ENCODE data around the gene NLRP14. TPM values are rescaled to one million over a fixed set of nuclear protein-coding genes. Genes with fewer than 3 reads are reported as not detected.

NLRP14 gene
- total and polyA plus RNA-seq, 4 experiments from 2014 or later, result not detected

DNA sequence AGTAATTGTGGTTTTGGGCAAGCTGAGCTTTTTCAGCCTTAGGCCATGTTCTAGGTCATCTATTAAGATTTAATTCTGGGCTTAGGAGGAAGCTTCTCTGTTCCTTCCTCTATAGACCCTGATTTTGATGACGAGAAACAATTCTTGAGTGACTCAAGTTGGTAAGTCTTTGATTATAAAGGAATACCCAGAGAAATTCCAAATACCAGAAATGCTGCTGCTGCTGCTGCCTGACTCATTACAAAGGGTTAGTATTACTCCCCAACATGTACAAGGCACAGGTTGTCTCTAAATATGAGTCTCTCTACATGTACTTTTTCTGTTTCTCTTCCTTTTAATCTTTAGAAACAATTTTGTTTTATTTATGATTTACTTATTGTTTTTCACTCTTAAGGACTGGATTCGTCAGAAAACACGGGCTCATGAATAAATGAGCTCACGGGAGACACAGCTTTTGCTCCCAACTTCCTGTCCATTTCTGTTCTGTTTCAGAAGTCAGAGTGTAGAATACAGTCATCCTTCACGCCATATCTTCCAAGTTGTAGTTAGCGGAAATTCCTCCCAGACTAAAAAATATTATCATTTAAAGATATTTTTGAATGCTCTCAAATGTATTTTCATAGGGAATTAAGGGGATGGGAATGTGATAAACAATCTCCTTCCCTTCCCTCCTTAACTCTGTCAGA is 36.7 kb downstream of the NLRP14 start:
- DNase-seq, result no peak
- no peaks in the 10 kb centered on the region for H3K36me3 ChIP-seq (ENCODE audit: insufficient read depth, low read length)
- ChIA-PET POLR2A (ENCODE audit: partially characterized antibody) (no interaction called here), CTCF (ENCODE audit: partially characterized antibody) (interaction anchor here (1.0 to 1.5 kb wide), 2 partner anchors 390 to 638 kb away, joined by 3 read pairs; no protein-coding TSS in a partner anchor)
- no peak overlapping the region for H3K4me3 ChIP-seq (ENCODE audit: low read length in 2 of 2)
- H3K36me3 Mint-ChIP-seq, result no peaks in the 10 kb centered on the region
- no peaks in the 10 kb centered on the region for H3K27me3 ChIP-seq (ENCODE audit: insufficient read depth, low read length)
- H3K4me1 Mint-ChIP-seq, result no peaks in the 10 kb centered on the region
- intact Hi-C loops (cut with micrococcal nuclease), result no loop called here
- H3K27ac Mint-ChIP-seq, result no peak overlapping the region
- no peak overlapping the region for H3K4me3 Mint-ChIP-seq
- H3K9me3 Mint-ChIP-seq, result no peaks in the 10 kb centered on the region
- H3K4me1 ChIP-seq (ENCODE audit: insufficient read depth, low read length), result no peaks in the 10 kb centered on the region
- H3K27me3 Mint-ChIP-seq, result peaks cover 3 to 5% of the 10 kb centered on the region in 2 donors
- no peak overlapping the region for H3K27ac ChIP-seq (ENCODE audit: low read depth, low read length)
- H3K9me3 ChIP-seq (ENCODE audit: control insufficient read depth in 1 of 2, low read length in 2 of 2), result no peaks in the 10 kb centered on the region

GRCh38 chr11:7057641-7058040 is 37.4 kb downstream of the NLRP14 start:
- H3K4me1 ChIP-seq (ENCODE audit: insufficient read depth, low read length), result no peaks in the 10 kb centered on the region
- H3K9me3 ChIP-seq (ENCODE audit: control insufficient read depth in 1 of 2, low read length in 2 of 2), result no peaks in the 10 kb centered on the region
- H3K36me3 Mint-ChIP-seq, result no peaks in the 10 kb centered on the region
- DNase-seq, result no peak
- CTCF ChIA-PET (ENCODE audit: partially characterized antibody), result interaction anchor here (1.0 to 1.5 kb wide), 2 partner anchors 390 to 638 kb away, joined by 3 read pairs; no protein-coding TSS in a partner anchor
- H3K27ac ChIP-seq (ENCODE audit: low read depth, low read length), result no peak overlapping the region
- no peaks in the 10 kb centered on the region for H3K36me3 ChIP-seq (ENCODE audit: insufficient read depth, low read length)
- H3K27me3 ChIP-seq (ENCODE audit: insufficient read depth, low read length), result no peaks in the 10 kb centered on the region
- intact Hi-C loops (cut with micrococcal nuclease), result no loop called here
- H3K4me3 Mint-ChIP-seq, result no peak overlapping the region
- no peak overlapping the region for H3K27ac Mint-ChIP-seq
- POLR2A ChIA-PET (ENCODE audit: partially characterized antibody), result no interaction called here
- H3K9me3 Mint-ChIP-seq, result no peaks in the 10 kb centered on the region
- H3K4me1 Mint-ChIP-seq, result no peaks in the 10 kb centered on the region
- peaks cover 3 to 5% of the 10 kb centered on the region in 2 donors for H3K27me3 Mint-ChIP-seq
- H3K4me3 ChIP-seq (ENCODE audit: low read length in 2 of 2), result no peak overlapping the region

DNA sequence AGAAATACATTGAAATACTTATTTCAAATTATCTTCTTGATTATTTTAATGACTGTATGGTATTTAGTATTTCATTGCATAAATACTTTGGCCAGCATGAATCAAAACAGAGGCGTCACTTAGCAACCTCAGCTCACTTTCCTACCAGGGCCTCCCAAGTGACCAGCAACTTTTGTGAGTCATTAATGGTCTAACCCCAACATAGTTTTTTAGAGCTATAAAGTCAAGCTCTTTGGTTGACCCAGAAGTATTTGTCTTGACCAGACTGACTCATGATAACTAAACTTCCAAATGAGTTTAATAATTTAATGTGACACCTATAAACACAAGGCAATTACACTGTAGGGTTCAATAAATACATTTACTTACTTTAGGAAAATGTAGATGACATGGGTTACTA is 40.6 kb downstream of the NLRP14 start:
- no peaks in the 10 kb centered on the region for H3K4me1 Mint-ChIP-seq
- intact Hi-C loops (cut with micrococcal nuclease), result no loop called here
- no peaks in the 10 kb centered on the region for H3K36me3 Mint-ChIP-seq
- Histone ChIP-seq H3K4me1 (ENCODE audit: insufficient read depth, low read length) (no peaks in the 10 kb centered on the region), H3K27me3 (ENCODE audit: insufficient read depth, low read length) (no peaks in the 10 kb centered on the region), H3K4me3 (ENCODE audit: low read length in 2 of 2) (no peak overlapping the region), H3K9me3 (ENCODE audit: control insufficient read depth in 1 of 2, low read length in 2 of 2) (no peaks in the 10 kb centered on the region), H3K27ac (ENCODE audit: low read depth, low read length) (no peak overlapping the region), H3K36me3 (ENCODE audit: insufficient read depth, low read length) (no peaks in the 10 kb centered on the region)
- H3K9me3 Mint-ChIP-seq, result no peaks in the 10 kb centered on the region
- H3K27me3 Mint-ChIP-seq, result peaks cover 1 to 3% of the 10 kb centered on the region in 2 donors
- H3K4me3 Mint-ChIP-seq, result no peak overlapping the region
- ChIA-PET POLR2A (ENCODE audit: partially characterized antibody) (no interaction called here), CTCF (ENCODE audit: partially characterized antibody) (interaction anchor here (1.1 kb wide), 1 partner anchor 249 kb away, joined by 3 read pairs; no protein-coding TSS in a partner anchor)
- DNase-seq, result no peak
- no peak overlapping the region for H3K27ac Mint-ChIP-seq

- Mint-ChIP-seq H3K36me3 (no peaks in the 10 kb centered on the region), H3K27ac (no peak overlapping the region), H3K9me3 (peaks cover 0 to 10% (median 0%) of the 10 kb centered on the region in 8 donors), H3K4me1 (no peaks in the 10 kb centered on the region), H3K4me3 (no peak overlapping the region), H3K27me3 (peaks cover 1 to 3% of the 10 kb centered on the region in 2 donors)
- ChIA-PET CTCF (ENCODE audit: partially characterized antibody) (no interaction called here), POLR2A (ENCODE audit: partially characterized antibody) (no interaction called here)
- DNase-seq, result no peak
- Histone ChIP-seq H3K27me3 (ENCODE audit: insufficient read depth, low read length) (no peaks in the 10 kb centered on the region), H3K9me3 (ENCODE audit: control insufficient read depth in 1 of 2, low read length in 2 of 2) (no peaks in the 10 kb centered on the region), H3K36me3 (ENCODE audit: insufficient read depth, low read length) (no peaks in the 10 kb centered on the region), H3K4me3 (ENCODE audit: low read length in 2 of 2) (no peak overlapping the region), H3K27ac (ENCODE audit: low read depth, low read length) (no peak overlapping the region), H3K4me1 (ENCODE audit: insufficient read depth, low read length) (no peaks in the 10 kb centered on the region)
- intact Hi-C loops (cut with micrococcal nuclease), result no loop called here
These were observed 42.3 kb downstream of the NLRP14 start for GRCh38 chr11:7062534-7062933.

- H3K9me3 Mint-ChIP-seq, result peaks cover 0 to 5% (median 0%) of the 10 kb centered on the region in 8 donors
- no peaks in the 10 kb centered on the region for H3K27me3 ChIP-seq (ENCODE audit: insufficient read depth, low read length)
- POLR2A ChIA-PET (ENCODE audit: partially characterized antibody), result no interaction called here
- no peak overlapping the region for H3K27ac ChIP-seq (ENCODE audit: low read depth, low read length)
- peaks cover 5% of the 10 kb centered on the region in 2 donors for H3K27me3 Mint-ChIP-seq
- H3K4me3 Mint-ChIP-seq, result no peak overlapping the region
- H3K9me3 ChIP-seq (ENCODE audit: control insufficient read depth in 1 of 2, low read length in 2 of 2), result no peaks in the 10 kb centered on the region
- intact Hi-C loops (cut with micrococcal nuclease), result no loop called here
- H3K36me3 ChIP-seq (ENCODE audit: insufficient read depth, low read length), result no peaks in the 10 kb centered on the region
- H3K36me3 Mint-ChIP-seq, result no peaks in the 10 kb centered on the region
- H3K4me3 ChIP-seq (ENCODE audit: low read length in 2 of 2), result no peak overlapping the region
- DNase-seq, result no peak
- CTCF ChIA-PET (ENCODE audit: partially characterized antibody), result no interaction called here
- H3K27ac Mint-ChIP-seq, result no peak overlapping the region
- no peaks in the 10 kb centered on the region for H3K4me1 Mint-ChIP-seq
- no peaks in the 10 kb centered on the region for H3K4me1 ChIP-seq (ENCODE audit: insufficient read depth, low read length)
These were observed 52.2 kb downstream of the NLRP14 start for GRCh38 chr11:7072401-7073028.

DNA sequence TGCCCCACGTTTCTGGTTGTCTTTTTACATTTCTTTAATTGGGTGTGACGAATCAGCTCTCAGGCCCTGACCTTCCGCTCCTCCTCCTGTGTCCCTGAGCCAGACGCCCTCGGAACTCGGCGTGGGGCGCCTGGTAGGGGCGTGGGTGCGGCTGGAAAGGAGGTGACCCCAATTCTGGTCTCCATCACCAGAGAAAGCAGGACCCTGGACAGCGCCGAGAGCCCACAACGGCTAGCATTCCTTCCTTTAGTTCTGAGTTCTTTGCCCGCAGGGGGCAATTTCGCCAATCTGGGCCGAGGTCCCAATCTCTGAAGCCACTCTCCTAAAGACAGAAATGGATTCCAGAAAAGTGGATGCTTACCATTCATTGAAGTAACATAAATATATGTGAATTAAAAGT is 56.8 kb downstream of the NLRP14 start:
- H3K9me3 Mint-ChIP-seq, result peaks cover 0 to 18% (median 10%) of the 10 kb centered on the region in 8 donors
- H3K4me1 Mint-ChIP-seq, result no peaks in the 10 kb centered on the region
- intact Hi-C loops (cut with micrococcal nuclease), result no loop called here
- Histone ChIP-seq H3K27ac (ENCODE audit: low read depth, low read length) (no peak overlapping the region), H3K27me3 (ENCODE audit: insufficient read depth, low read length) (no peaks in the 10 kb centered on the region), H3K4me3 (ENCODE audit: low read length in 2 of 2) (no peak overlapping the region), H3K36me3 (ENCODE audit: insufficient read depth, low read length) (no peaks in the 10 kb centered on the region), H3K9me3 (ENCODE audit: control insufficient read depth in 1 of 2, low read length in 2 of 2) (no peaks in the 10 kb centered on the region), H3K4me1 (ENCODE audit: insufficient read depth, low read length) (no peaks in the 10 kb centered on the region)
- DNase-seq, result no peak
- ChIA-PET POLR2A (ENCODE audit: partially characterized antibody) (no interaction called here), CTCF (ENCODE audit: partially characterized antibody) (interaction anchor here (0.6 kb wide), 1 partner anchor 997 kb away, joined by 3 read pairs; no protein-coding TSS in a partner anchor)
- peaks cover 2 to 4% of the 10 kb centered on the region in 2 donors for H3K27me3 Mint-ChIP-seq
- H3K36me3 Mint-ChIP-seq, result no peaks in the 10 kb centered on the region
- H3K27ac Mint-ChIP-seq, result no peak overlapping the region
- H3K4me3 Mint-ChIP-seq, result no peak overlapping the region

DNA sequence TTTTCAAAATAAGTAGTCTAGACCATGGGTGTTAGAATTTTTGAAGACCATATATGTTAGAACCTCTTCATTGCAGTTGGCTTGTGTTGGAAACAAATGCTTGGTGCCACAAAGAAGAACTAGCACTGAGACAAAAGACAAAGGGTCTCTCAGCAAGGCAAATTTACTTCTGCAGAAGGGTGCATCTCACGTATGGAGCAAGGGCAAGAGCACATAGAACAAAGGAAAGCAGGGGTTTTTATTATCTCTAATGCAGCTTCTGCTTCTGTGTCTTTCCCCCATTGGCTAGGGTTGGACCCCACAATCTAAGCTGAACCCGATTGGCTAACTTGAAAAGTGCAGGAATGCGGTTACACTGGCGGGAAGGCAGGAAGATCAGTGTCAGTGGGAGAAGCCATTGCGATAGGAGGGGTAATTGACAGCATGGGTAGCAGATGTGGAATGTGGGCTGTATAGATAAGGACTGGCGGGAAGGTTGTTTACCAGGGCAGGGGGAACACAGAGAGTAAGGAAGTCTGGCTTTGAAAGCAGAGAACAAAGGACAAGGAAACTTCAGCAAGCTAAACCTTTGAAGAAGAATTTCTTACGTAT is 59.4 kb downstream of the NLRP14 start:
- CTCF ChIA-PET (ENCODE audit: partially characterized antibody), result interaction anchor here (1.6 kb wide), 1 partner anchor 17 kb away, joined by 4 read pairs; no protein-coding TSS in a partner anchor
- POLR2A ChIA-PET (ENCODE audit: partially characterized antibody), result no interaction called here

More for the DNA sequence above, 59.4 kb downstream of the NLRP14 start:
- H3K4me3 Mint-ChIP-seq, result no peak overlapping the region
- no peak overlapping the region for H3K27ac ChIP-seq (ENCODE audit: low read depth, low read length)
- no peaks in the 10 kb centered on the region for H3K36me3 ChIP-seq (ENCODE audit: insufficient read depth, low read length)
- no peaks in the 10 kb centered on the region for H3K4me1 Mint-ChIP-seq
- no peak overlapping the region for H3K4me3 ChIP-seq (ENCODE audit: low read length in 2 of 2)
- H3K27me3 ChIP-seq (ENCODE audit: insufficient read depth, low read length), result no peaks in the 10 kb centered on the region
- DNase-seq, result no peak
- peaks cover 2 to 6% of the 10 kb centered on the region in 2 donors for H3K27me3 Mint-ChIP-seq
- H3K9me3 Mint-ChIP-seq, result peaks cover 0 to 18% (median 10%) of the 10 kb centered on the region in 8 donors
- intact Hi-C loops (cut with micrococcal nuclease), result no loop called here
- H3K27ac Mint-ChIP-seq, result no peak overlapping the region
- no peaks in the 10 kb centered on the region for H3K36me3 Mint-ChIP-seq
- H3K4me1 ChIP-seq (ENCODE audit: insufficient read depth, low read length), result no peaks in the 10 kb centered on the region
- no peaks in the 10 kb centered on the region for H3K9me3 ChIP-seq (ENCODE audit: control insufficient read depth in 1 of 2, low read length in 2 of 2)

All from CD4-positive, alpha-beta memory T cell (primary cell).